ENCODE data around the gene SMG6.
"Not testable (repeated sequence)": the region's sequence is repeated elsewhere in the genome, so short reads cannot be mapped to it uniquely, and the experiment has no call there.

SMG6 gene

DNA sequence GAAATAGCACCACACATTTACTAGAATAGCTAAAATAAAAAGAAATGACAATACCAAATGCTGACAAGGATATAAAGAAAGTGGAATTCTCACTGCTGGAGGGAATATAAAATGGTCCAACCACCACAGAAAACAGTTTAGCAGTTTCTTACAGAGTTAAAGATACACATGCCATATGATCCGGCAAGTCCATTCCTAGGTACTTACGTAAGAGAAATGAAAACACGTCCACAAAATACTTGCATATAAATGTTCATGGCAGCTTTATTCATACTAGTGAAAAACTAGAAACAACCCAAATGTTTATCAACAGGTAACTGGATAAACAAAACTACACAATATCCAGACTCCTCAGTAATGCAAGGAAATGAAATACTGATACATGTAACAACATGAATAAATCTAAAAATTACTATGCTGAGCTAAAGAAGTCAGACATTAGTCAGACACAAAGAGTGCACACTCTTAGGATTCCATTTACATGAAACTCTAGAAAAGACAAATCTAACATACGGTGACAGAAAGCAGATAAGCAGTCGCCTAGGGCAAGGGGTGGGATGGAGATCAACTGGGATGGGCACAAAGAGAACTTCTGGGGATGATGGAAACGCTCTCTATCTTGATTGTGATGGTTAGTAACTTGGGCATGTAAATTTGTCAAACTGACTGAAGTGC is 76.4 kb downstream of the SMG6 start:
- no peak for DNase-seq

DNA sequence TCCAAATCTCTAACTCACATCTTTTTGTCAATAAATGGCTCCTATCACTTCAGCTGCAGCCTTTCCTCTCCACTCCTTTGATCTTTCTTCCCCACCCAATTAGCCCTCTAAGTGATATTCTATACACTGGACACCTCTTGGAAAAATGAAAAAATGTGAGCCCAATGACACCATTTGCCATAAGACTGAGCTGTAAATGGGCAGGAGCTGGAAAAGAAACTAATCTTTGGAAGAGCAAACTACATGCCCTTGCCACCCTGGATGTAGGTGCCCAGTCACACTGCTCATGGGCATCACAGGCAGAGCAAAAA is 80.0 kb downstream of the SMG6 start:
- DNase-seq: no peak

DNA sequence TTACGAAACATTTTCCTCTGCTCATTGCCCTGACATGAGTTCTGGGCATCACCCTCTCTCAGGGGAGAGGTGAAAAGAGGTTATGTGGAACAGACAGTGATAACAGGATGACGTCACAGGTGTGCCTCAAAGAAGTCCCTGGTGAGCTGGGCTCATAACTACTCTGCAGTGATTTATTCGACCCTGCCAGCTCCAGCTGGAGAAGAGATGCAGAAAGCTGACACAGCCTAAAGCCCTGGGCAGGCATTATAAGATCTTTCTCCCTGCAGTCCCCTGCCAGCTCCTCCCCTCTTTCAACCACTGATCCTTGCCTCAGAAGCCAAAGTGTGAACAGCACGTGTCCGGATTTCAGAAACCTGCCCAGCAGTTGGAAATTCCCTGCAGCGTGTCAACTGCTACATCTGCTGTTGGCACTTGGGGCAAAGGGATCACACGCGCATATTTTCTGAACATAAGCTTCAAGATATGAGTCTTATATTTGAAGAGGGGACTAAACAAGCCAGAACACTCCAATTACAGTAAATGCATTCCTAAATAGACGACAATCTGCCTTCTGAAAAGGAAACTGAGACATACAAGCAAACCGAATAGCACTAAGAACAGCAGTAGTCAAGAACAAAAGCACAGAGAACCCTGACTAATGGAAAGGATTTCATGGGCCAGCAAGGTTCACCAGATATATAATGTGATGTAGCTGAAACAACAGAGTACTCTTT is 80.5 kb downstream of the SMG6 start:
- no peak for DNase-seq

- DNase-seq: no peak
Observed at GRCh38 chr17:2222301-2222700, 81.3 kb downstream of the SMG6 start.

GRCh38 chr17:2218426-2218825 is 85.2 kb downstream of the SMG6 start:
- DNase-seq: no peak

- no peak for DNase-seq
Observed at GRCh38 chr17:2215616-2216364, 87.8 kb downstream of the SMG6 start.

- no peak for DNase-seq
Observed at GRCh38 chr17:2214929-2215615, 88.5 kb downstream of the SMG6 start.

DNA sequence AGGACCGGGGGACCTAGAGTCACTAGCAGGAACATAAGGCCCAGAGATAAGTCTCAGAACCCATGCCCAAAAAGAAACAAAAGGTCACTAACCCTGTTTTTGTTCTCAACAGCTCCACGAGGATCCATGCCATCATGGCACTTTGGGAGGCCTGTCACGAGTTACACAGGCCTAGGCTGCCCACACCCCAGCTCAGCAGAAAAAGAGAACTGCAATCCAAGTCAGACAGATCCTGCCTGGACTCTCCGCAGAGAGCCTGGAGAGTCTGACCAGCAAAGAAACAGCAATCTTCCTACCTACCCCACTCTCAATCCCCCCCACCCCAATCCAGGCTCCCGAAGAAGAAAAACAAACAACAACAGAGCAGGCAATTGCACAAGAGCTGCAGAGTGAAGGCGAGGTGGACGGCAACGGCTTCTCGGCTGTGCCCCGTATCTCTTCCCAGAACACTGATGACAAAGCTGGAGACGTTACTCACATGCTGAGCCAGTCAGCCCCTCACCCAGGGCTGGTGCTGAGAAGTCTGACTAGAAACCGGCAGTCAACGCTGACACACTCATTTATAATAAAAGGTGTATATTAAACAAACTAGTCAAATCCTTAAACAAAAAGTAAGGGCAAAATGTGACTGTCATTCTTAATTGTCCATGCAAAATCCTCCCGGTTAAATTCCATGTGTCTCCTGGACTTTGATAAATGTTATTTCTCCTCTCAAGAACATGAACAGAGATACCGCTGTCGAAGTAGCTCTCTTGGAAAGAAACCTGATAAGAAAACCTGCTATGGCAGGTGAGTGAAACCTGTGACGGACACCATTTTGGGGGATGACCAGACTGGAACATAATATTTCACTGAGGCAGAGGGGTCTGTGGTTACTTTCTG is 89.3 kb downstream of the SMG6 start:
- DNase-seq: no peak

- DNase-seq: no peak
Observed at GRCh38 chr17:2213291-2213960, 90.2 kb downstream of the SMG6 start.

DNA sequence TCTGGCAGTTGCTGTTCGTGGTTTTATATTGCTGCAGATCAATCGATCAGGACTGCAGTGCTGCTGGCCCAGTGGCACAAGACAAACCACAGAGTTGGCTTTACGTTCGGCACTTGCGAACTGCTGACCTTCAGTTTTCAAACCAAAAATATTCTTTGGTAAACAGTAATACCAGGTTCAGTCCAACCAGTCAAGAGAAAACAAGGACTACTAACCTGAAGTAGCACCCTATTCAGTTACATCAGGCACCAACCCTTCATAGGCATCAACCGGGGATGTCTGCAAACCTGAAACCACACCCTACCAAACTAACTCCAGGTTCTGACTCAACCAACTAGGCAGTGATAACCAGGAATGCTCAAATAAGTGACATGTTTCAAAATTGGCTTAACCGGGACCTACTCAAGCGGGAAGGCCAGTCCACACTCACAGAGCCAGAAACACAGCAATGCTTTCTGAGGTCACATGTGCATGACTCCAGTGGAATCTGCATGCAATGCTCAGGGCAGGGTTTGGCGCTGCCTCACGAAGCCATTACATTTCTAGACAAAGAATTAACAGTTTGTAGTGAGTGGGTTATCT is 91.1 kb downstream of the SMG6 start:
- no peak for DNase-seq

DNA sequence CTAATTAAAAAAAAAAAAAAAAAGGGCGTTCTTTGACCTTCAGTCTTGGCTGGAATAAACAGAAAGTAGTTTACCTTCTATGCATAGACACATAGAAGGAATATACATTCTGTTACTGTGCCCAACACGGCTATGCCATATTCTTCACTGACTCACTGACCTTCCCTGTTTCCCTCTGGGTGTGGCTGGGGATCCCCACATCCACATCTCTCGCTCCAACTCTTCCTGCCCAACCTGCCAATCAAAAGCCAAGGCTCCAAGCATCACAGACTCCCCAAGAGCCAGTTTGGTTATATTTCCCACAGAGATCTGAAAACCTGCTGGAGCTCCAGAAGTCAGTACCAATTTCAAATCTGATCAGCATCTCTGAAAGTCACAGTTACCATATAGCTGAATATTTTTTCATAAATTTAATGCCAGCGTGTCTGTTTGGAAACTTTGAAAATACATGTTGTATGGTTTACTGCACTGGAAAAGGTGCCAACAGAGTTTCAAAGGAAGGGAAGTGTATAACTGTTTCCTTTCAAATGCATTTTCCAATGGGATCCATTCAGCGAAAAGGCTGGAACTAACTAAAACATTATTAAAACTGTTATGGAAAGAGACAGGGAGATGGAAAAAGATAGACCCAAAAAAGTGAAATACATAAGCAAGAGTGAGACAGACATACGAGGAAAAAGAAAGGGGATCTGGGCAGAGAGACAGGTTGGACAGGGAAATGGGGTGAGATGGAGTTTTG is 91.8 kb downstream of the SMG6 start:
- DNase-seq: no peak

GRCh38 chr17:2210726-2211125 is 92.9 kb downstream of the SMG6 start:
- no peak for DNase-seq

DNA sequence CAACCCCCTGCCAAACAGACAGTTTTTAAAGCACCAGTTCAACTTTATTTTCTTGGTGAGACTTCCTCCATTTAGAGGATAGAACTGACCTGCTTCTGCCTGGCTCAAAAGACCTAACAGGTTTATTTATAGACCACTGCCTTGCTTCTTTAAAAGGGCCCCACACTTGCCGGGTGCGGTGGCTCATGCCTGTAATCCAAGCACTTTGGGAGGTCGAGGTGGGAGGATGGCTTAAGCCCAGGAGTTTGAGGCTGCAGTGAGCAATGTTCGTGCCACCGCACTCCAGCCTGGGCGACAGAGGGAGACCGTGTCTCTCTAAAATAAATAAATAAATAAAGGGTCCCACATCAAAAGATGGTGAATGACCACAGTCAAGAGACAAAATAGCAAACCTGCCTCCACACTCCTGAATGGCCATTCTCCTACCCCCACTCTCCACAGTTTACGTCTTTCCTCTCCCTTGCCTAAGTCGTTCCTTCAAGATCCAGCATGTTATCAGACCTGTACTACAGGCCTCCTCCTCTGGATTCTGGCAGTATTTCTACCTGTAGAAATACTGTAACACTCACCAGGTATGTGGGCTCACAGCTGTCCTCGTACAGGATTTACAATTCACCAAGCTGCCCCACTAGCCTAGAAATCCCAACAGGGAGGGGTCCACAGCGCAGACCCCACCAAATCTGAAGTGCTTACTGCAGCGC is 95.6 kb downstream of the SMG6 start:
- DNase-seq: no peak

DNA sequence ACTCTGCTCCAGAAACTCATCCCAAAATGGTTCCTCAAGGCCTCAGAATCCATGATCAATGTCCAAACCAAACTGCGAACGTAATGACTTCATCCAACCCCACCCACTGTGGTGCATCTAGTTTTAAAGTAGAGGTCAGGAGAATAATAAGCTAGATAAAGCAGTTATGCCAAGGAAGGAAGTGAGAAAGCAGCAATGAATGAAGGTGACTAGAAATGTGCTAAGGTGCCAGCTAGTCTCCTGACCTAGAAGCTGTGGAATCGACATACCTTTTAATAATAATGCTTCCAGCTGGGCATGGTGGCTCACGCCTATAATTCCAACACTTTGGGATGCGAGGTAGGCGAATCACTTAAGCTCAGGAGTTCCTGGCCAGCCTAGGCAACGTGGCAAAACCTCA is 99.2 kb downstream of the SMG6 start:
- no peak for DNase-seq

GRCh38 chr17:2203818-2204217 is 99.8 kb downstream of the SMG6 start:
- DNase-seq: no peak

- no peak for DNase-seq
Observed at GRCh38 chr17:2202996-2203575, 100.5 kb downstream of the SMG6 start.

DNA sequence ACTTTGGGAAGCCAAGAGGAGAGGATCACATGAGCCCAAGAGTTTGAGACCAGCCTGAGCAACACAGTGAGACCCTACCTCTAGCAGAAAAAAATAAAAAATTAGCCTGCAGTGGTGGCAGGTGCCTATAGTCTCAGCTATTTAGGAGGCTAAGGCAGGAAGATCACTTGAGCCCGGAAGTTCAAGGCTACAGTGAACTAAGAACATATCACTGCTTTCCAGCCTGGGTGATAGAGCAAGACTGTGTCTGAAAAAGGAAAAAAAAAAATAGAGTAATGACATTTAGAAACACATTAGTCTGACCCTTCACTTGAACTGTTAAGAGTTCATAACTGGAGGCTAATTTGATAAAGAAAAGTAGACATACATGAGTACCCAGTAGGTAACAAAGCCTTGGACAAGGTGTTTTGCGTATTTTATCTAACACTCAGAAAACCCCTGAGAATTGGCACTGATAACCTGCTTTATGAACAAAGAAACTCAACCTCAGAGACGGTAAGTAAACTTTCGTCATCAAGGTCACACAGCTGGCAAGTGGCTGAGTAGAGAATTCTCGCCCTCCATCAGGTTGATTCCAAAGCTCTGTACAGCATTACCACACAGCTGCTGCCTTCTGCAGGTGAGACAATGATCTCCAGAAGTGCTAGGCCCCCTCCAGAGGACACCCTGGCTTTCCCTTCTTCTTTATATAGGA is 101.1 kb downstream of the SMG6 start:
- DNase-seq: no peak

- DNase-seq: not testable (repeated sequence)
Observed at GRCh38 chr17:2199386-2199785, 104.2 kb downstream of the SMG6 start.

- no peak for DNase-seq
Observed at GRCh38 chr17:2198927-2199326, 104.7 kb downstream of the SMG6 start.
